Frontal cortex (tissue), 4 donors: ENCODE data around the gene CHMP2A. TPM values are rescaled to one million over a fixed set of nuclear protein-coding genes. Genes with fewer than 3 reads are reported as not detected.
A peak's percentile ranks its signal among the peaks of the same experiment; 100 is the strongest.
"Not testable (repeated sequence)": the region's sequence is repeated elsewhere in the genome, so short reads cannot be mapped to it uniquely, and the experiment has no call there.

Experiments used
- DNase-seq, 2 donors: peaks; one replicate each; pipeline ENCODE4 v3.0.0; 2012; ENCODE audit warnings: low spot score in 2 of 2
- FAIRE-seq: peaks from 2 replicates; lab custom pipeline; 2012; peaks lifted over from hg19 to GRCh38; lab: Jason Lieb, UNC
- total RNA-seq: library from RNA; depleted of rRNA; stranded (reverse); fragments of >200 nt; gene quantifications from one replicate; pipeline ENCODE4 v1.2.3, GENCODE V29; 2014
- donor health status: control.
- donor health status: control.
- donor health status: control.

The CHMP2A gene
- total RNA-seq, 1 donor from 2014 or later: 62.8 TPM

GRCh38 chr19:58544591-58545285 lies 10.2 kb downstream of the CHMP2A start:
- FAIRE-seq: no peak

GRCh38 chr19:58543826-58544590 lies 10.9 kb downstream of the CHMP2A start, which contains the start of gene TRIM28:
TSS of gene TRIM28 (plus strand) at chr19:58544064. CDS start at chr19:58544758, 694 bp downstream.
- no peak for FAIRE-seq
- peak; percentile 100 for DNase-seq

More at GRCh38 chr19:58544591-58545285, 10.2 kb downstream of the CHMP2A start:
- peak; percentile 93 to 95 for DNase-seq

- not testable (repeated sequence) for DNase-seq, FAIRE-seq
These were observed 12.1 kb downstream of the CHMP2A start for GRCh38 chr19:58542641-58543372.

- FAIRE-seq, DNase-seq: not testable (repeated sequence)
These were observed 15.7 kb downstream of the CHMP2A start for GRCh38 chr19:58539169-58539559.

- FAIRE-seq (no peak), DNase-seq (no peak)
These were observed 16.4 kb downstream of the CHMP2A start for GRCh38 chr19:58538257-58539168.

- FAIRE-seq (no peak), DNase-seq (no peak)
These were observed 17.8 kb downstream of the CHMP2A start for GRCh38 chr19:58536852-58537798.

- DNase-seq (no peak), FAIRE-seq (no peak)
These were observed 19.0 kb downstream of the CHMP2A start for GRCh38 chr19:58535857-58536256.

- no peak for DNase-seq
- no peak for FAIRE-seq
These were observed 23.7 kb downstream of the CHMP2A start for GRCh38 chr19:58531034-58531840.

- no peak for DNase-seq
- FAIRE-seq: no peak
These were observed 25.5 kb downstream of the CHMP2A start for GRCh38 chr19:58529405-58529804.

- FAIRE-seq: no peak
These were observed 32.2 kb downstream of the CHMP2A start for GRCh38 chr19:58522709-58523108.

GRCh38 chr19:58521651-58522050 lies 33.3 kb downstream of the CHMP2A start:
- DNase-seq: no peak
- FAIRE-seq: no peak

More at GRCh38 chr19:58522709-58523108, 32.2 kb downstream of the CHMP2A start:
- no peak for DNase-seq

- DNase-seq (no peak), FAIRE-seq (no peak)
These were observed 34.7 kb downstream of the CHMP2A start for GRCh38 chr19:58520257-58520599.

- FAIRE-seq: no peak
These were observed 35.3 kb downstream of the CHMP2A start, which contains the start of gene ZBTB45 for GRCh38 chr19:58519355-58520256. TSS of gene ZBTB45 (minus strand) at chr19:58519810. CDS start at chr19:58517673, 2,137 bp downstream.

GRCh38 chr19:58519087-58519354 lies 35.9 kb downstream of the CHMP2A start:
- FAIRE-seq: no peak
- DNase-seq: peak; percentile 76 to 77

More at GRCh38 chr19:58519355-58520256, 35.3 kb downstream of the CHMP2A start, which contains the start of gene ZBTB45:
- peak; percentile 88 to 90 for DNase-seq

GRCh38 chr19:58518256-58519086 lies 36.4 kb downstream of the CHMP2A start:
- DNase-seq: no peak
- FAIRE-seq: no peak
